ENCODE results near the gene PGPEP1. TPM values are rescaled to one million over a fixed set of nuclear protein-coding genes. Genes with fewer than 3 reads are reported as not detected.
"Not testable (repeated sequence)": the region's sequence is repeated elsewhere in the genome, so short reads cannot be mapped to it uniquely, and the experiment has no call there.

PGPEP1 gene
- total RNA-seq, 1 experiment from 2014 or later: 4.6 TPM

DNA sequence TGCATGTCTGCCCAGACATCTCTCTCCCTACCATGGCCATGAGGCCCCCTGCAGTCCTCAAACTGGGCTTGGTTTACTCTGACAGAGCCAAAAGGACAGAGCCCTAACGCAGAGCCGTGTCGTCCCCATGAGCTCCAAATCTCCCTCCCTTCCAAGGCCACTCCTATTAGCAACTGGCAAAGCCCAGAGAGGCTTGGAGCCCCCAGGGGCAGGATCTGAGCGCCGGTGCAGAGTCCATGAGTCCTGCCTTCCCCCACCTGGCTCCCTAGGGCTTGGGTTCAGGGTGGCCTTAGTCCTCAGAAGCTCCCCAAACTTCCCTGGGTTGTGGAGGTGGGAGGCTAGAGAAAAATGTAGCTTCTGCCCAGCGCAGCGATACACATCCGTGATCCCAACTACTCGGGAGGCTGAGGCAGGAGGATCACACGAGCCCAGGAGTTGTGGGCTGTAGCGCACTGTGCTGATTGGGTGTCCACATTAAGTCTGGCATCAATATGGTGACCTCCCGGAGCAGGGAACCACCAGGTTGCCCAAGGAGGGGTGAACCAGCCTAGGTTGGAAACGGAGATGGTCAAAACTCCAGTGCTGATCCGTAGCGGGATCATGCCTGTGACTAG is 7.4 kb upstream of the PGPEP1 start:
- no peak for DNase-seq (ENCODE audit: low read depth)

DNA sequence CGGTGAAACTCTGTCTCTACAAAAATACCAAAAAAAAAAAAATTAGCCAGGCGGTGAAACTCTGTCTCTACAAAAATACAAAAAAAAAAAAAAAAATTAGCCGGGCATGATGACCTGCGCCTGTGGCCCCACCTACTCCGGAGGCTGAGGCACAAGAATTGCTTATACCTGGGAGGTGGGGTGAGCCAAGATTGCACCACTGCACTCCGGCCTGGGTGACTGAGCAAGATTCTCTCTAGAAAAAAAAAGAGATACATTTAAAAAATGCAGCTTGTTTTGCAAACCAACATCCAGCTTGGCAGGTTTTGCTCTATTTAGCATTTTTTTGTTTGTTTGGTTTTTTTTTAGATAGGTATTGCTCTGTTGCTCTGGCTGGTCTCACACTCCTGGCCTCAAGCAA is 6.7 kb upstream of the PGPEP1 start:
- no peak for DNase-seq (ENCODE audit: low read depth)

DNA sequence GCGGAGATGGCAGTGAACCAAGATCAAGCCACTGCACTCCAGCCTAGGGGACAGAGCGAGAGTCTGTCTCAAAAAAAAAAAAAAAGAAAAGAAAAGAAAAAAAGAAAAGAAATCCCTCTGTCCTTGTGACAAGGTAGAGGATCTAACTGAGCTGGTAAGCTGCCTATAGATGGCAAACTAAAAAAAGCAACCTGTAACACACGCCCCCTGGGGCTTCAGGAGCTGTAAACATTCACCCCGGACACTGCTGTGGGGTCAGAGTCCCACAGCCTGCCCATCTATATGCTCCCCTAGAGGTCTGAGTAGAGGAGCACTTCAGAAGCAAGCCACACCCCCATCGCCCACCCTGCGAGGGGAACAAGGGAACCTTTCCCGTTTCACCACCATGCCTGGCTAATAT is 4.3 kb upstream of the PGPEP1 start:
- DNase-seq (ENCODE audit: low read depth): no peak

DNA sequence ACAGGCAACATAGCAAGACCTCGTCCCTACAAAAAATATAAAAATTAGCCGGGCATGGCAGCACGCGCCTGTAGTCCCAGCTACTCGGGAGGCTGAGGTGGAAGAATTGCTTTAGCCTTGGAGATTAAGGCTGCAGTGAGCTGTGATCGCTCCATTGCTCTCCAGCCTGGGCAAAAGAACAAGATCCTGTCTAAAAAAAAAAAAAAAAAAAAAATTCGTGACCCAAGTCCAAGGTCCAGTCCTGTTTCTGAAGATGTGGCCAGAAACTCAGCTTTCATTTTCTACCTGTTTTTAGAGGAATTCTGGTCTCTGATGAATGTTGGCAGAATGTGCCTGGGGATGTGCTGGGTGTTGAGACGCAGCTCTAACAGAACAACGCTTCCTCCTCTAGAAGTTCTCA is 1.9 kb upstream of the PGPEP1 start:
- DNase-seq (ENCODE audit: low read depth): no peak

DNA sequence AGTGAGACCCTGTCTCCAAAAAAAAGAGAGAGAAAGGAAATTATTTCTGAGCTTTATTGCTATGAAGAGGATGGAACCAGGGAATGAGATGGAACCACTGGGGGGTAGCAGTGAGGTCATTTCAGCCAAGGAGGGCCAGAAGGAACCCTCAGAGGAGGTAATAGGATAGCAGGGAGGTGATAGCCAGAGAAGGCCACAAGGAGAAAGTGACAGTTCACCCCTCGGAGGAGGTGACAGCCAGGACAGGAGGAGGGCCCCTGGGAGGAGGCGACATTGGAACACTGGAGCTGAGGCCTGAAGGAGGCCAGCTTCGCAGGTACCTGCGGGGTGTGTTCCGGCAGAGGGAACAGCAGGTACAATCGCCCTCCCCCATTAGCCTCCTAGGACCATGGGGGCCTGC is 675 bp upstream of the PGPEP1 start:
- DNase-seq (ENCODE audit: low read depth): no peak

DNA sequence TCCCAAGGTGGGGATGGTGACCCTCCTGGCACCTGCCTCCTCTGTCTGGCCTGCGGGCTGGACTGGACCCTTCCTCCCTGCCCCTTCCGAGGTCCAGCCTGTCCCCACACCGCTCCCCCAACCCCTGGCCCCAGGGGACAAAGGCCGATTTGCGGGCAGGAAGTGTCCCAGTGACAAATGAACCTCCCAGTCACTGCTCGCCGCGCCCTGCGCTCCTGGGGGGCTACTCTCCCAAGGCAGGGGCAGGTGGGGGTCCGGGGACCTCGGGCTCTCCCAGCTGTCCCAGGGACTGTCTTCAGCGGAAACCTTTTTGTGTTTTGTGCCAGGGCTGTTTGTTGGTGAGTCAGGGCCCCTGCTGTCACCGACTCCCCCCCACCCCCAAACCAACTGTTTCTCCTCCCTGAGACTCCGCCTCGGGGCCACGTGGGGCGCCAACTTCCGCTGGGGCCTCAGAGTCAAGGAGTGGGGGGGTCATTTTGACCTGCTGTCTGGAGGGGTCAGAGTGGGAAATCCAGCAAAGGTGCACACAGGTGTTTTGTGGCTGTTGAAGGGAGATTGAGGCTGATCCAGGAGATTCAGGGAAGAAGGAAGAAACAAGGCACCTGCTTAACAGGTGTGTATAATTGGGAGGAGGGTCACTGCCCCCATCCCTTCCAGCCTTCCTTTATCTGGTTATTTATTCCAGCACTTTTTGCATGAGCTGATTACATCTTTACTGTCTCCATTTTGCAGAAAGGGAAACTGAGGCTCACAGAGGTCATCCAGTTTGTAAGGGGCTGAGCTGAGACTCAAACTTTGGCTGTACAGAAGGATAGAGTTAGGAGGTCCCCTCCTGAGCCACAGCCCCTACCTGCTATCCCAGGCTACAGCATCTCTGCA is 831 bp downstream of the PGPEP1 start:
- peak; percentile 74 for DNase-seq (ENCODE audit: low read depth)

DNA sequence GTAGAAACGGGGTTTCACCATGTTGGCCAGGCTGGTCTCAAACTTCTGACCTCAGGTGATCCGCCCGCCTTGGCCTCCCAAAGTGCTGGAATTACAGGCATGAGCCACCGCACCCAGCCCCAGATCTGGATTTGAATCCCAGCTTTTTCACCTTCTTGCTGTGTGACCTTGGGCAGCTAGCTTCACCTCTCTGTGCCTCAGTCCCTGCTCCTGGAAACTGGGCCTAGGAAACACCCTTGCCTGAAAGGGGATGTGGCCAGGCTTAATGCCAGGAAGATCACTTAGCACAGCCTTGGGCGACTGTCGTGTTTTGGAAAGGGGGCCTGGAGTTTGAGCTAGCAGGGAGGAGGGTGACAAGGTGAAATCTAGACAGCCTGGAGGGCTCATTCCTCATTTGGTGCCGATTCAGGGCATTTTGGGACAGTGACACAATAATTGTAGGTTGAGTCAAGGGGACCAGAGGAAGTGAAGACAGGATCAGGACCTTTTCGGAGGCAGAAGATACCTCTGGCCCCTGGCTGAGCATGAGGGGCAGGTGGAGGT is 1.8 kb downstream of the PGPEP1 start:
- no peak for DNase-seq (ENCODE audit: low read depth)

DNA sequence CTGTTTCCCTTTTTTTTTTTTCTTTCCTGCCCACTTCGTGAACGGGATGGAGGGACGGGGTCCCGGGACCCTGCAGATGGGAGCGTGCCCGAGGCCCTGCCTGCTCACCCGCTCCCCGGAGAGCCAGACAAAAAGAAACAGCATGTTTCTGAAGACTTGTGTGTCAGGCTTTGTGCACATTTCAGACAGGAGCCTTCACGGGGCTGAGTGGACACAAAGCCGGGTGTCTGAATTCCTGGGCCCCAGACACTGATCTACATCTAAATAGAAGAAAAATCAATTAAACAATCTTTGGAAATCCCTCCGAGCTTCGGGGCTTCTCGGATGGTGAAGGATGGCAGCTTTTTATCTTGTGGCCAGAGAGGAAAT is 4.2 kb downstream of the PGPEP1 start:
- DNase-seq (ENCODE audit: low read depth): no peak

DNA sequence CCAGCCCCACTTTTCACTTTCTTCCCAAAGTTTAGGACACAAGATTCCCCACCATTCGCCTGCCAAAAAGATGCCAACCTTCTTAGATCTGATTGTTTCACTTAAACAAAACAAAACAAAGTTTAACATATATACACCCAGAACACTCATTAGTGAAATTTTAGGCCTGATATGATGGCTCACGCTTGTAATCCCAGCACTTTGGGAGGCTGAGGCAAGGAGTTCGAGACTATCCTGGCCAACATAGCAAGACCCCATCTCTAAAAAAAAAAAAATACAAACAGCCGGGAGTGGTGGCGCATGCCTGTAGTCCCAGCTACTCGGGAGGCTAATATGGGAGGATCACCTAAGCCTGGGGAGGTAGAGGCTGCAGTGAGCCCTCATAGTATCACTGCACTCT is 4.9 kb downstream of the PGPEP1 start:
- no peak for DNase-seq (ENCODE audit: low read depth)

DNA sequence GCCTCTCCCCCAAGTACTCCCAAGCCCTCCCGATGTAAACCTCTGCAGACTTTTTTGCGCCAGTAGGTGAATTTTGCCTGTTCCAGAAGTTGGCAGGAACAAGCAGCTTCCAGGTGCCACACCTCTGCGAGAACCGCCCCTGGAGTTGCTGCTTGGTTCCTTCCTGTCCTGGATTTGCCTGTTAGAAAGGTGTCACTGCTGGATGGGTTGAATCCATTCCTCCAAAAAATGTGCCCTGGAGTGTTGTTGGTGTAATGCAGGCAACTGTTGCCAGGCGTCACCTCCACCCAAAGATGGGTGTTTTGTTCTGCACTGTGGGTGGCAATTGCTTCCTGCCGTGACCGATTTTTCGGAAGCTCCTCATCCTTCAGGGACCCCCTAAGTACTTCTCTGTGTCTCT is 5.7 kb downstream of the PGPEP1 start:
- DNase-seq (ENCODE audit: low read depth): no peak

DNA sequence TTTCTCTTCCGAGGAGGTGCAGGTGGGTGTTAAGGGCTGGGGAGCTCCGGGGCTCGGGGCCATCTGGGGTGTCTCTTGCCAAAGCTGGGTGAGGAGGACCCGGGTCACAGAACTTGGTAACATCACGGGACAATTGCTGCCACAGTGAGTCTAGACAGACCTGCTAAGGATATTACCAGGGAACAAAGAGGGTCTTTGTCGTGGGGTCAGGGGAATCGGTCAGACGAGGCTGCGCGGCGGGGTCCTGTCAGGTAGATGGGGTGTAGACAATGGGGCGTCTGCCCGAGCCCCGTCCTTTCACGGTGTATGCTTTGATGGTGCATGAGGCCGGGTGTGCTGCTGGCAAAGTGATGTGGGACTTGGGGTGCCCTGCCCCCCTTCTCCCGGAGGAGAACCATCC is 7.8 kb downstream of the PGPEP1 start:
- no peak for DNase-seq (ENCODE audit: low read depth)

DNA sequence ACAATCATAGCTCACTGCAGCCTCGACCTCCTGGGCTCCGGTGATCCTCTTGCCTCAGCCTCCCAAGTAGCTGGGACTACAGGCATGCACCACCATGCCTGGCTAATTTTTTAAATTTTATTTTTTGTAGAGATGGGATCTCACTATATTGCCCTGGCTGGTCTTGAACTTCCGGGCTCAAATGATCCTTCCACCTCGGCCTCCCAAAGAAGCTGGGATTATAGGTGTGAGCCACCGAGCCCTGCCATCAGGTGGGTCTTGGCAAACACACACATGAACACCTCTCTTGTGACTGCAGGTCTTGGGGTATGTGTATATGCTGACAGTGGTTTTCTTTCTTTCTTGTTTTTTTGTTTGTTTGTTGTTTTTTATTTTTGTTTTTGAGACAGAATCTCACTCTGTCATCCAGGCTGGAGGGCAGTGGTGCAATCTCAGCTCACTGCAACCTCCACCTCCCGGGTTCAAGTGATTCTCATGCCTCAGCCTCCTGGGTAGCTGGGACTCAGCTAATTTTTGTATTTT is 8.5 kb downstream of the PGPEP1 start:
- not testable (repeated sequence) for DNase-seq (ENCODE audit: low read depth)

DNA sequence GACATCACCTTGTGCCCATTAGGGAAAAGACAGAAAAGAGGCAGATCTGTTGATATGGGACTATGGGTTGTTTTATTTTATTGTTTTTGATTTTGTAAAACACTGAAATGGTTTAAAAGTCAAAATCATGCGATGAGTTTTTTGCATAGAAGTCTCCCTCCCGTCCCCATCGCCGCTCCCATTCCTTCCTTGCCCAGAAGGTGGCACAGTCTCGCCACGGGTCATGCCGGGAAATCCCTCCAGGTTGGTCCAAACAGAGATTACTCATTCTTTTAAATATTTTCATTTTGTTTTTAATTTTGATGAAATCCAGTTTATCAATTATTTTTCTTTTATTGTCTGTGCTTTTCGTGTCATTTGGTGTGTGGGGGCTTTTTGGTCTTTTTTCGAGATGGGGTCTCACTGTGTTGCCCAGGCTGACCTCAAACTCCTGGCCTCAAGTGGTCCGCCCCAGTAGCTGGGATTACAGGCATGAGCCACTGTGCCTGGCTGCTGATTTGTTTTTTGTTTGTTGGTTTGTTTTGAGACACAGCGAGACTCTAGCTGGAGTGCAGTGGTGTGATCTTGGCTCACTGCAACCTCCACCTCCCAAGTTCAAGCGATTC is 9.2 kb downstream of the PGPEP1 start:
- DNase-seq (ENCODE audit: low read depth): peak; percentile 74

DNA sequence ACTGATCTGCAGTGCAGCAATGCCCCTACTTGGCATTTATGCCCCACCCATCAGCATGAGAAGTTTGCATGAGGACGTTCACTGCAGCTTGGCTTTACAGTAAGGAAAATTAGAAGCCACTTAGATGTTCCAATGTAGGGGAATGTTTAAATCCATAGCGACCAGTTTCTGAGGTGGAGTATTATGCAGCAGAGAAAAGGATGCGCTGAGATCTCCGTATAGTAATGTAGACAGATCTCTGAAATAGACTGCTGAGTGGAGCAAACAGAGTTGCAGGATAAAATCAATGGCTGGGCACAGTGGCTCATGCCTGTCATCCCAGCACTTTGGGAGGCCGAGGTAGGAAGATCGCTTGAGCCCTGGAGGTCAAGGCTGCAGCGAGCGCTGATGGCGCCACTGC is 10.1 kb downstream of the PGPEP1 start:
- DNase-seq (ENCODE audit: low read depth): no peak

DNA sequence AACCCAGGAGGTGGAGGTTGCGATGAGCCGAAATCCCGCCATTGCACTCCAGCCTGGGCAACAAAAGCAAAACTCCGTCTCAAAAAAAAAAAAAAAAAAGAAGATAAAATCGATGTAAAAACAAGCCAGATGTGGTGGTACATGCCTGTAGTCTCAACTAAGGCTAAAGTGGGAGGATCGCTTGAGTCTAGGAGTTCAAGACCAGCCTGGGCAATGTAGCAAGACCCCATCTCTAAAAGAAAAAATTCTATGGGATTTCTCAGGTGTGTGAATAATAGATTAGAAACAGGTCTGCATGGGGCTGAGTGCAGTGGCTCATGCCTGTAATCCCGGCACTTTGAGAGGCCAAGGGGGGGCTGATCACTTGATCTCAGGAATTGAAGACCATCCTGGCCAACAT is 11.1 kb downstream of the PGPEP1 start:
- no peak for DNase-seq (ENCODE audit: low read depth)

DNA sequence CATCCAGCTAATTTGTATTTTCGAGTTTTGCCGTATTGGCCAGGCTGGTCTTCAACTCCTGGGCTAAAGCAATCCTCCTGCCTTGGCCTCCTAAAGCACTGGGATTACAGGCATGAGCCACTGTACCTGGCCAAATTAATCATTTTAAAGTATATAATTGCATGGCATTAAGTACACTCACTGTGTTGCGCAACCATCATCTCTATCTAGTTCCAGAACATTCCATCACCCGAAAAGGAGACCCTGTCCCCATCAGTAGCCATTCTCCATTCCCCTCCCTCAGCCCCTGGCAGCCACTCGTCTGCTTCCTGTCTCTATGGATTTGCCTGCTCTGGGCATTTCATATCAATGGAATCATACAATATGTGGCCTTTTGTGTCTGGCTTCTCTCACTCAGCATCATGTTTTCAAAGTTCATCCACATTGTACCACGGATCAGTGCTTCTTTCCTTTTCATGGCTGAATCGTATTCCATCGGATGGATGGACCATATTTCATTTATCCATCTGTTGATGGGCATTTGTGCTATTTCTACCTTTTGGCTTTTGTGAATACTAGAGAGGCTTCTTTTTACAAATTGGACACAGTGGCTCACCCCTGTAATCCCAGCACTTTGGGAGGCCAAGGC is 13.1 kb downstream of the PGPEP1 start:
- no peak for DNase-seq (ENCODE audit: low read depth)

DNA sequence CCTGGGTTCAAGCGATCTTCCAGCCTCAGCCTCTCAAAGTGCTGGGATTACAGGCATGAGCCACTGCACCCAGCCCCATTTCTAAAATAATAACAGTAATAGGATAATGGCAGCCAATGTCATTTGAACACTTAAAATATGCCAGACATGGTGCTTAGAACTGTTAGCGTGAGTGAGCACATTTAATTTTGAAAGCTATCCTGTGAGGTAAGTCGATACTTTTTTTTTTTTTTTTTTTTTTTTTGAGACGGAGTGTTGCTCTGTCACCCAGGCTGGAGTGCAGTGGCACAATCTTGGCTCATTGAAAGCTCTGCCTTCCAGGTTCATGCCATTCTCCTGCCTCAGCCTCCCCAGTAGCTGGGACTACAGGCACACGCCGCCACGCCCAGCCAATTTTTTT is 14.3 kb downstream of the PGPEP1 start:
- DNase-seq (ENCODE audit: low read depth): not testable (repeated sequence)

DNA sequence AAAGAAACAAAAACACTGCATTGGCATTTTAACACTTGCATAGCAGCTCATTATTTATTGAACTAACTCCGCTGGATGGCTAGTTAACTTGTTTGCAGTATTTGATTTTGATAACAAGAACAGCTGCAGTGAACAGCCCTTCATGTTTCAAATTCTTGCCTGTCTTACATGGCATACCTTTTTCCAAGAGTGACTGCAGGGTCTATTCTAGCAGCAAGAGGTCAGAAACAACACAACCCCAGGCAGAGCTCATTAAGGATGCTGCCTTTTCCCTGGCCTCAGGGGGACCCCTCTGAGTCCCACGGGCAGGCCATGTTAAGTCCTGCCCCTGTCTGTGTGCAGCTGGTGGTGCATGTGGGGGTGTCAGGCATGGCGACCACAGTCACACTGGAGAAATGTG is 16.6 kb downstream of the PGPEP1 start:
- no peak for DNase-seq (ENCODE audit: low read depth)

DNA sequence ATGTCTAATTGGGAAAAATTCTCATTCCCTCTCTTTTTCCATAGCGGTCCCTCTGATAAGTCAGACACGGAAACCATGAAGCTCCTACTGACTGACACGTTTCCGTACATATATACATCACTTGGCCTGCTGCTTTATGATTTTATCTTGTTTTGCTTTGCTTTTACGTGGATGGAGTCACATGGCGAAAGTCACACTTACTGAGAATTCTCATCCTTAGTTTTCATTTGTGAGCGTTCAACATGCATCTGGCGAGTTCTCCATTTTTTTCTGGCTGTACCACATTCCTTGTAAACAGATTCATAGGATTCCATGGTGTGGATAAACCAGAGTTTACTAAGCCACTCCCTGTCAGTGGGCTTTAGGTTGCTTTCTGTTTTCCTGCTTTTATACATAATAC is 21.2 kb downstream of the PGPEP1 start:
- no peak for DNase-seq (ENCODE audit: low read depth)

DNA sequence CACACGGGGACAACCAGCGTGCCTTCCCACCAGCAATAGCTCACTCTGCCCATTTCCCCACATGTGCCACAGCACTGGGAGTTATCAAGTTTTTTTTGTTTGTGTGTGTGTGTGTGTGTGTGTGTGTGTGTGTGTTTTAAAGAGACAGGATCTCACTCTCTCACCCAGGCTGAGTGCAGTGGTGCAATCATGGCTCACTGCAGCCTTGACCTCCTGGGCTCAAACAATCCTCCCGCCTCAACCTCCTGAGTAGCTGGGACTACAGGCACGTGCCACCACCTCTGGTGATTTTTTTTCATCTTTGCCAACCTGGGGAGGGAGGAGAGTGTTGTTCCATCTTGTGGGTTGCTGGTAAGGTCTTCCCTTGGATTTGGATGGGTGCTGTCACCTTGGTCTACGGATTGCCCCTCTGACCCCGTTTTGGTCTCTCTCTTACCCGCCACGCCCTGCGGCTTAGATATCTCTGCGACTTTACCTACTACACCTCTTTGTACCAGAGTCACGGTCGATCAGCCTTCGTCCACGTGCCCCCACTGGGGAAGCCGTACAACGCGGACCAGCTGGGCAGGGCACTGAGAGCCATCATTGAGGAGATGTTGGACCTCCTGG is 22.6 kb downstream of the PGPEP1 start:
- DNase-seq (ENCODE audit: low read depth): no peak

DNA sequence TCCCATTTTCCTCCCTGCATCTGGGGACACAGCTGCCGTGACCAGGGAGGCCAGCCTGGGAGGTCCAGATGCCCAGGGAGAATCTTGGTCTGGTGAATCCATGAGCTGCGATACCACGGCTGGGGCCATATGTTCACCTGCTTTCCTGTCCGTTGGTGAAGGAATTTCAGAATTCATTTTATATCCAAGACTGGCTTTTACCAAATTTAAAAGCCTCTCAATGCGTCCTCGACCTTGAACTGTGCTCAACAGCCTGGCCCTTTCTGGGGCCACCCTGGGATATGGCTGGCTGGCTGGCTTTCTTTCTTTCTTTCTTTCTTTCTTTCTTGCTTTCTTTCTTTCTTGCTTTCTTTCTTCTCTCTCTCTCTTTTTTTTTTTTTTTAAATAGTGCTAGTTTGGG is 23.4 kb downstream of the PGPEP1 start:
- no peak for DNase-seq (ENCODE audit: low read depth)

Measured in Daoy (cell line).